SK-N-SH (cell line): Measurements from ENCODE around the gene MMP2.

Experiments
- CHD2 ChIP-seq: fragments of 150-350 bp; IDR thresholded peaks from 2 replicates; pipeline ENCODE4 v1.6.1; 2018; ENCODE audit warnings: low read length; ENCODE audit not compliant: partially characterized antibody
- CTCF ChIP-seq: fragments of 200-600 bp; sonication (generic); IDR thresholded peaks from 2 replicates; pipeline ENCODE4 v1.6.1; 2017; ENCODE audit warnings: antibody characterized with exemption, mild to moderate bottlenecking, moderate library complexity
- EP300 ChIP-seq, 2 experiments: IDR thresholded peaks; 2 replicates each; pipeline versions ENCODE4 v1.4.0 to v1.6.1; 2012; ENCODE audit warnings: borderline replicate concordance in 1 of 2, low read depth in 1 of 2, low read length in 1 of 2
- FOSL2 ChIP-seq: IDR thresholded peaks from 2 replicates; pipeline ENCODE4 v1.4.0; 2012; ENCODE audit warnings: low read depth, mild to moderate bottlenecking, moderate library complexity, borderline replicate concordance
- GATA2 ChIP-seq: sonication (generic); formaldehyde crosslinking; IDR thresholded peaks from 2 replicates; pipeline ENCODE4 v1.5.0; 2020; ENCODE audit warnings: mild to moderate bottlenecking, missing genetic modification reagents
- NFIC ChIP-seq: IDR thresholded peaks from 2 replicates; pipeline ENCODE4 v1.4.0; 2012; ENCODE audit warnings: borderline replicate concordance
- POLR2AphosphoS5 ChIP-seq: IDR thresholded peaks from 2 replicates; pipeline ENCODE4 v1.6.1; 2012; ENCODE audit warnings: low read depth, low read length
- RAD21 ChIP-seq: IDR thresholded peaks from 2 replicates; pipeline ENCODE4 v1.6.1; 2012; ENCODE audit warnings: mild to moderate bottlenecking, low read length
- RFX5 ChIP-seq: IDR thresholded peaks from 2 replicates; pipeline ENCODE4 v1.6.1; 2012; ENCODE audit warnings: mild to moderate bottlenecking, improper control_type of control experiment, low read length
- SIN3A ChIP-seq: IDR thresholded peaks from 2 replicates; pipeline ENCODE4 v1.6.1; 2012; ENCODE audit warnings: low read depth, mild to moderate bottlenecking, low read length, moderate library complexity, borderline replicate concordance
- TAF1 ChIP-seq: IDR thresholded peaks from 2 replicates; pipeline ENCODE4 v1.6.1; 2012; ENCODE audit warnings: low read depth, mild to moderate bottlenecking, low read length, moderate library complexity, borderline replicate concordance
- TF ChIP-seq, protein P1 (sequence below): IDR thresholded peaks from 2 replicates; pipeline ENCODE4 v1.6.1; 2012; ENCODE audit warnings: mild to moderate bottlenecking, low read depth, low read length, moderate library complexity

DNA sequence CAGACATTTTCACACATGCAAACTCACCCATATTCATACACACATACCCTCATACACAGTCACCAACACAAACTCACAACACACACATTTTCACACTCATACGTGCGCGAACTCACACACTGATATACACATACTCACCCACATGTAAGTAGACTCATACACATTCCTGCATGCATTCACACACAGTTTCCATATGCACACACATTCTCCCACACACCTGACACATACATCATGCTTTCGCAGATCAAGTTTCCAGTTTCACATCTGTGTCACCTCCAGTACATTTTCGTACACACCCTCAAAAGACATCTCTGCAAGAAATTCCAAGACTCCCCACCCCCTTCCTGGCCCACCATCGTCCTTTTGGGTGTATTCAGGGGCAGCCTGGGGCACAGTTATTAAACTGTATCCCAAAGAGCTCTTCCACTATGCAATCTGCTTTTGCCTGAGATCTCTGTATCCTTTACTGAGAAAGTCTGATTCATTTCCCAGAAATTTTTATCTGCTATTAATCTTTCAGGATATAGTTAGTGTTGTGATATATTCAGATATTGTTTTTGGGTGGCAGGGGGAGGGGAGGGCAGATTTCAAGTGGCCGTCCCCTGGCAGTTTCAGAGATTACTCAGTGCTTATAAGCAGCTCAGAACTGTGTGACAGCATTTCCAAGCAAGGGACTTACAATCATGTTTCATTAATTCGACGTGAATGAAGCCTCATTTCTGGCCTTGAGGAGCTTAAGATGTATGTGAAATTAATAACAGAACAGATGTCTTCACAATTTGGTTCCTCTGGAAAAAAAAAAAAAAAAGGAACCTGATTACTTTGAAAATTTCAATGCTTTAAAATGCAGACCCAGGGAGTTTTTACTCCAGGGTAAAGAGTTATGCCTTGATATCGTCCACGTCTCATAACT is 35.3 kb upstream of the MMP2 start:
- no peak for TF ChIP-seq CTCF
- TF ChIP-seq, protein P1, sequence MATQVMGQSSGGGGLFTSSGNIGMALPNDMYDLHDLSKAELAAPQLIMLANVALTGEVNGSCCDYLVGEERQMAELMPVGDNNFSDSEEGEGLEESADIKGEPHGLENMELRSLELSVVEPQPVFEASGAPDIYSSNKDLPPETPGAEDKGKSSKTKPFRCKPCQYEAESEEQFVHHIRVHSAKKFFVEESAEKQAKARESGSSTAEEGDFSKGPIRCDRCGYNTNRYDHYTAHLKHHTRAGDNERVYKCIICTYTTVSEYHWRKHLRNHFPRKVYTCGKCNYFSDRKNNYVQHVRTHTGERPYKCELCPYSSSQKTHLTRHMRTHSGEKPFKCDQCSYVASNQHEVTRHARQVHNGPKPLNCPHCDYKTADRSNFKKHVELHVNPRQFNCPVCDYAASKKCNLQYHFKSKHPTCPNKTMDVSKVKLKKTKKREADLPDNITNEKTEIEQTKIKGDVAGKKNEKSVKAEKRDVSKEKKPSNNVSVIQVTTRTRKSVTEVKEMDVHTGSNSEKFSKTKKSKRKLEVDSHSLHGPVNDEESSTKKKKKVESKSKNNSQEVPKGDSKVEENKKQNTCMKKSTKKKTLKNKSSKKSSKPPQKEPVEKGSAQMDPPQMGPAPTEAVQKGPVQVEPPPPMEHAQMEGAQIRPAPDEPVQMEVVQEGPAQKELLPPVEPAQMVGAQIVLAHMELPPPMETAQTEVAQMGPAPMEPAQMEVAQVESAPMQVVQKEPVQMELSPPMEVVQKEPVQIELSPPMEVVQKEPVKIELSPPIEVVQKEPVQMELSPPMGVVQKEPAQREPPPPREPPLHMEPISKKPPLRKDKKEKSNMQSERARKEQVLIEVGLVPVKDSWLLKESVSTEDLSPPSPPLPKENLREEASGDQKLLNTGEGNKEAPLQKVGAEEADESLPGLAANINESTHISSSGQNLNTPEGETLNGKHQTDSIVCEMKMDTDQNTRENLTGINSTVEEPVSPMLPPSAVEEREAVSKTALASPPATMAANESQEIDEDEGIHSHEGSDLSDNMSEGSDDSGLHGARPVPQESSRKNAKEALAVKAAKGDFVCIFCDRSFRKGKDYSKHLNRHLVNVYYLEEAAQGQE, result no peak
- TF ChIP-seq SIN3A, result no peak
- no peak for TF ChIP-seq TAF1
- no peak for TF ChIP-seq POLR2AphosphoS5
- TF ChIP-seq EP300 (IDR thresholded peaks at IDR 0.05; ENCODE audit: borderline replicate concordance in 1 of 2, low read depth in 1 of 2, low read length in 1 of 2), result no peak
- TF ChIP-seq GATA2 (CRISPR knock-in tag), result no peak
- TF ChIP-seq RAD21, result no peak
- TF ChIP-seq NFIC, result no peak
- no peak for TF ChIP-seq FOSL2
- TF ChIP-seq CHD2, result no peak
- TF ChIP-seq RFX5, result no peak
